Effector memory CD4-positive, alpha-beta T cell (primary cell): ENCODE data around the gene ZFAND2B.
"Not testable (repeated sequence)": the region's sequence is repeated elsewhere in the genome, so short reads cannot be mapped to it uniquely, and the experiment has no call there.

ENCODE experiments used
- DNase-seq, 3 donors: peaks; one replicate each; pipeline ENCODE4 v3.0.0-alpha.2; 2020
- H3K27ac ChIP-seq: 2 replicates; pipeline ENCODE4 v1.7.0; 2013; ENCODE audit warnings: mild to moderate bottlenecking, low read length, moderate library complexity; ENCODE audit not compliant: insufficient read depth, poor library complexity, severe bottlenecking
- H3K27me3 ChIP-seq: replicated peaks from 2 replicates; pipeline ENCODE4 v1.7.0; 2013; ENCODE audit warnings: mild to moderate bottlenecking, low read length; ENCODE audit not compliant: insufficient read depth, control insufficient read depth, poor library complexity, severe bottlenecking
- H3K36me3 ChIP-seq: 2 replicates; pipeline ENCODE4 v1.7.0; 2013; ENCODE audit warnings: mild to moderate bottlenecking, low read length, moderate library complexity; ENCODE audit not compliant: control insufficient read depth, insufficient read depth
- H3K4me1 ChIP-seq: 2 replicates; pipeline ENCODE4 v1.7.0; 2013; ENCODE audit warnings: low read length, mild to moderate bottlenecking; ENCODE audit not compliant: control insufficient read depth, insufficient read depth, poor library complexity, severe bottlenecking
- H3K4me3 ChIP-seq: 2 replicates; pipeline ENCODE4 v1.7.0; 2013; ENCODE audit warnings: low read length, low read depth, mild to moderate bottlenecking; ENCODE audit not compliant: insufficient read depth, poor library complexity, severe bottlenecking
- H3K9me3 ChIP-seq: 2 replicates; pipeline ENCODE4 v1.7.0; 2013; ENCODE audit warnings: mild to moderate bottlenecking, low read length, moderate library complexity; ENCODE audit not compliant: control insufficient read depth

Gene ZFAND2B

GRCh38 chr2:219252570-219252899, 46.0 kb downstream of the ZFAND2B start:
- DNase-seq, result no peak
- Histone ChIP-seq H3K36me3 (peaks cover 12% of the 10 kb centered on the region), H3K4me3 (peak overlapping the region; percentile 87), H3K27me3 (no peaks in the 10 kb centered on the region), H3K9me3 (no peaks in the 10 kb centered on the region), H3K4me1 (peaks cover 48% of the 10 kb centered on the region), H3K27ac (peak overlapping the region; percentile 94)

GRCh38 chr2:219252900-219253752, 46.5 kb downstream of the ZFAND2B start, which contains the start of gene TUBA4B:
TSS of gene TUBA4B (plus strand) at chr2:219253243. CDS start at chr2:219253408, 165 bp downstream.
- no peaks in the 10 kb centered on the region for H3K27me3 ChIP-seq
- DNase-seq, result peak in 1 of 3 donors; percentile 30
- peak within 1 kb of the TSS; percentile 94 for H3K27ac ChIP-seq
- H3K36me3 ChIP-seq, result peaks cover 12% of the 10 kb centered on the region
- H3K9me3 ChIP-seq, result no peaks in the 10 kb centered on the region
- peaks cover 43% of the 10 kb centered on the region for H3K4me1 ChIP-seq
- peak within 1 kb of the TSS; percentile 87 for H3K4me3 ChIP-seq

- no peaks in the 10 kb centered on the region for H3K9me3 ChIP-seq
- DNase-seq, result peak; percentile 88 to 89 (median 88)
- H3K27ac ChIP-seq, result peak within 1 kb of the TSS; percentile 94
- H3K4me3 ChIP-seq, result peak within 1 kb of the TSS; percentile 87
- H3K27me3 ChIP-seq, result no peaks in the 10 kb centered on the region
- H3K4me1 ChIP-seq, result peaks cover 34% of the 10 kb centered on the region
- peaks cover 12% of the 10 kb centered on the region for H3K36me3 ChIP-seq
Observed at GRCh38 chr2:219253753-219254589, 47.4 kb downstream of the ZFAND2B start, which contains the start of gene TUBA4A. TSS of gene TUBA4A (minus strand) at chr2:219253918. CDS start at chr2:219253858, 60 bp downstream.

- Histone ChIP-seq H3K36me3 (peaks cover 12% of the 10 kb centered on the region), H3K9me3 (no peaks in the 10 kb centered on the region), H3K27ac (peak overlapping the region; percentile 94), H3K27me3 (no peaks in the 10 kb centered on the region), H3K4me1 (peaks cover 29% of the 10 kb centered on the region), H3K4me3 (peak overlapping the region; percentile 87)
- peak in 1 of 3 donors; percentile 41 for DNase-seq
Observed at GRCh38 chr2:219254590-219255201, 48.1 kb downstream of the ZFAND2B start.

- not testable (repeated sequence) for H3K9me3 ChIP-seq, H3K27me3 ChIP-seq, H3K4me1 ChIP-seq, H3K4me3 ChIP-seq, H3K27ac ChIP-seq, H3K36me3 ChIP-seq, DNase-seq
Observed at GRCh38 chr2:219258942-219259341, 52.4 kb downstream of the ZFAND2B start.
